ENCODE data around the gene SMAD9. TPM values are rescaled to one million over a fixed set of nuclear protein-coding genes. Genes with fewer than 3 reads are reported as not detected.

Gene SMAD9
- total RNA-seq, 2 experiments from 2014 or later, result 10.3 to 10.8 TPM

GRCh38 chr13:36865265-36865664 lies 54.8 kb downstream of the SMAD9 start:
- Histone ChIP-seq H3K27ac (ENCODE audit: low read depth, low read length, poor library complexity, severe bottlenecking) (no peak overlapping the region), H3K4me2 (ENCODE audit: low read length) (no peak overlapping the region), H3K4me1 (ENCODE audit: insufficient read depth, low read length, poor library complexity, severe bottlenecking) (no peaks in the 10 kb centered on the region), H3K9me3 (ENCODE audit: low read length) (no peaks in the 10 kb centered on the region), H3K9me2 (ENCODE audit: insufficient read depth, low read length) (no peaks in the 10 kb centered on the region), H2AFZ (ENCODE audit: low read length) (no peak overlapping the region), H3K4me3 (ENCODE audit: low read depth, low read length, poor library complexity, severe bottlenecking) (no peak overlapping the region), H4K20me1 (ENCODE audit: insufficient read depth, low read length) (no peaks in the 10 kb centered on the region), H3K79me2 (ENCODE audit: insufficient read depth, low read depth, low read length) (no peaks in the 10 kb centered on the region), H3K36me3 (ENCODE audit: insufficient read depth, low read length) (peaks cover 50% of the 10 kb centered on the region)
- intact Hi-C loops (cut with micrococcal nuclease; ENCODE audit: unreplicated experiment), result no loop called here
- ChIA-PET CTCF (ENCODE audit: unreplicated experiment) (no interaction called here), POLR2A (interaction anchor here (0.6 kb wide), 1 partner anchor 135 kb away, joined by 5 read pairs; no protein-coding TSS in a partner anchor)
- BruUV-seq (replicated peaks), result no TSS peak
- no peak for DNase-seq (ENCODE audit: low spot score)
- TF ChIP-seq EZH2phosphoT487 (IDR thresholded peaks at IDR 0.05; ENCODE audit: borderline replicate concordance, low read depth, low read length), result no peak
- TF ChIP-seq, protein P1, sequence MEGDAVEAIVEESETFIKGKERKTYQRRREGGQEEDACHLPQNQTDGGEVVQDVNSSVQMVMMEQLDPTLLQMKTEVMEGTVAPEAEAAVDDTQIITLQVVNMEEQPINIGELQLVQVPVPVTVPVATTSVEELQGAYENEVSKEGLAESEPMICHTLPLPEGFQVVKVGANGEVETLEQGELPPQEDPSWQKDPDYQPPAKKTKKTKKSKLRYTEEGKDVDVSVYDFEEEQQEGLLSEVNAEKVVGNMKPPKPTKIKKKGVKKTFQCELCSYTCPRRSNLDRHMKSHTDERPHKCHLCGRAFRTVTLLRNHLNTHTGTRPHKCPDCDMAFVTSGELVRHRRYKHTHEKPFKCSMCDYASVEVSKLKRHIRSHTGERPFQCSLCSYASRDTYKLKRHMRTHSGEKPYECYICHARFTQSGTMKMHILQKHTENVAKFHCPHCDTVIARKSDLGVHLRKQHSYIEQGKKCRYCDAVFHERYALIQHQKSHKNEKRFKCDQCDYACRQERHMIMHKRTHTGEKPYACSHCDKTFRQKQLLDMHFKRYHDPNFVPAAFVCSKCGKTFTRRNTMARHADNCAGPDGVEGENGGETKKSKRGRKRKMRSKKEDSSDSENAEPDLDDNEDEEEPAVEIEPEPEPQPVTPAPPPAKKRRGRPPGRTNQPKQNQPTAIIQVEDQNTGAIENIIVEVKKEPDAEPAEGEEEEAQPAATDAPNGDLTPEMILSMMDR (conservative IDR thresholded peaks at IDR 0.05; ENCODE audit: low read length), result no peak

DNA sequence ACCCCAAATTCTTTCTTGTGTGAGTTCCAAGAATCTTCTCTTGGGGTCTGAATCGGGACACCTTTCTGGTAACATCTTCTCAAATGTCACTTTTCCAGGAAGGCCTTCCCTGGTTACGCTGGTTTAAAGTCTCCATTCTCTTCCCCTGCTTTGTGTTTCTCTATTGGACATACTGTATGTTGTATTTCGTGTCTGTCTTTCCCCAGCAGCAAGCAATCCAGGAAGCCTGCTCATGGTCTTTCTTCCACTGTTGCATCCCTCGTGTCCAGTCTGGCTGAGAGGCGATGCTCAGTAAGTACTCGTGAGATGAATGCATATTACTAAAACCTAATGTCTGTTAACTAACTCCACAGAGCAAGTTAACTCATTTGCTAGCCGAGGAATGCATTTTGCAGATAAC lies 57.3 kb downstream of the SMAD9 start:
- DNase-seq (ENCODE audit: low spot score), result no peak
- peaks cover 49% of the 10 kb centered on the region for H3K36me3 ChIP-seq (ENCODE audit: insufficient read depth, low read length)
- intact Hi-C loops (cut with micrococcal nuclease; ENCODE audit: unreplicated experiment), result no loop called here
- no peaks in the 10 kb centered on the region for H3K4me1 ChIP-seq (ENCODE audit: insufficient read depth, low read length, poor library complexity, severe bottlenecking)
- no peaks in the 10 kb centered on the region for H4K20me1 ChIP-seq (ENCODE audit: insufficient read depth, low read length)
- TF ChIP-seq EZH2phosphoT487 (IDR thresholded peaks at IDR 0.05; ENCODE audit: borderline replicate concordance, low read depth, low read length), result no peak
- TF ChIP-seq, protein P1 (conservative IDR thresholded peaks at IDR 0.05; ENCODE audit: low read length), result no peak
- BruUV-seq (replicated peaks), result no TSS peak
- CTCF ChIA-PET (ENCODE audit: unreplicated experiment), result no interaction called here
- H2AFZ ChIP-seq (ENCODE audit: low read length), result no peak overlapping the region
- no peaks in the 10 kb centered on the region for H3K9me2 ChIP-seq (ENCODE audit: insufficient read depth, low read length)
- H3K27ac ChIP-seq (ENCODE audit: low read depth, low read length, poor library complexity, severe bottlenecking), result no peak overlapping the region
- POLR2A ChIA-PET, result interaction anchor here (0.5 to 1.4 kb wide), 2 partner anchors 11 to 113 kb away, joined by 3 read pairs; no protein-coding TSS in a partner anchor
- no peak overlapping the region for H3K4me2 ChIP-seq (ENCODE audit: low read length)
- H3K4me3 ChIP-seq (ENCODE audit: low read depth, low read length, poor library complexity, severe bottlenecking), result no peak overlapping the region
- H3K79me2 ChIP-seq (ENCODE audit: insufficient read depth, low read depth, low read length), result no peaks in the 10 kb centered on the region
- H3K9me3 ChIP-seq (ENCODE audit: low read length), result no peaks in the 10 kb centered on the region

GRCh38 chr13:36862002-36862685 lies 57.9 kb downstream of the SMAD9 start:
- BruUV-seq (replicated peaks), result no TSS peak

More at GRCh38 chr13:36862002-36862685, 57.9 kb downstream of the SMAD9 start:
- Histone ChIP-seq H3K4me1 (ENCODE audit: insufficient read depth, low read length, poor library complexity, severe bottlenecking) (no peaks in the 10 kb centered on the region), H3K4me2 (ENCODE audit: low read length) (no peak overlapping the region), H3K27ac (ENCODE audit: low read depth, low read length, poor library complexity, severe bottlenecking) (no peak overlapping the region), H3K9me3 (ENCODE audit: low read length) (no peaks in the 10 kb centered on the region), H4K20me1 (ENCODE audit: insufficient read depth, low read length) (no peaks in the 10 kb centered on the region), H3K79me2 (ENCODE audit: insufficient read depth, low read depth, low read length) (no peaks in the 10 kb centered on the region), H3K4me3 (ENCODE audit: low read depth, low read length, poor library complexity, severe bottlenecking) (no peak overlapping the region), H3K36me3 (ENCODE audit: insufficient read depth, low read length) (peaks cover 47% of the 10 kb centered on the region), H3K9me2 (ENCODE audit: insufficient read depth, low read length) (no peaks in the 10 kb centered on the region), H2AFZ (ENCODE audit: low read length) (no peak overlapping the region)
- intact Hi-C loops (cut with micrococcal nuclease; ENCODE audit: unreplicated experiment), result no loop called here
- no peak for DNase-seq (ENCODE audit: low spot score)
- POLR2A ChIA-PET, result no interaction called here
- CTCF ChIA-PET (ENCODE audit: unreplicated experiment), result no interaction called here
- TF ChIP-seq EZH2phosphoT487 (IDR thresholded peaks at IDR 0.05; ENCODE audit: borderline replicate concordance, low read depth, low read length), result no peak
- TF ChIP-seq, protein P1 (conservative IDR thresholded peaks at IDR 0.05; ENCODE audit: low read length), result no peak
